ENCODE results near the gene MAPKAPK3. TPM values are rescaled to one million over a fixed set of nuclear protein-coding genes. Genes with fewer than 3 reads are reported as not detected.
A peak's percentile ranks its signal among the peaks of the same experiment; 100 is the strongest.

Gene MAPKAPK3
- total RNA-seq, 6 donors from 2014 or later: 30.2 to 102 (median 70.1) TPM

- ATAC-seq (ENCODE audit: low FRiP score in 2 of 2): no peak
- DNase-seq: no peak
- 83 to 91% methylated on average over 4 of the region's 4 CpGs for WGBS, 2 donors
- Histone ChIP-seq H3K27me3 (no peaks in the 10 kb centered on the region), H3K4me1 (peaks cover 33 to 77% (median 47%) of the 10 kb centered on the region in 4 donors), H3K9me3 (no peaks in the 10 kb centered on the region), H3K4me3 (no peak overlapping the region), H3K36me3 (no peaks in the 10 kb centered on the region), H3K27ac (peak overlapping the region in 1 of 4 donors; percentile 93)
- TF ChIP-seq POLR2AphosphoS5 (IDR thresholded peaks at IDR 0.05) (no peak), CTCF (IDR thresholded peaks at IDR 0.05) (no peak), POLR2A (IDR thresholded peaks at IDR 0.05) (no peak), EP300 (IDR thresholded peaks at IDR 0.05) (no peak)
Observed at GRCh38 chr3:50588759-50589433, 28.1 kb upstream of the MAPKAPK3 start.

GRCh38 chr3:50591196-50591741, 25.7 kb upstream of the MAPKAPK3 start:
- peak in 1 of 2 donors; percentile 9 for ATAC-seq (ENCODE audit: low FRiP score in 2 of 2)

GRCh38 chr3:50592568-50592967, 24.4 kb upstream of the MAPKAPK3 start:
- Histone ChIP-seq H3K27ac (peak overlapping the region; percentile 48 to 91 (median 88)), H3K9me3 (no peaks in the 10 kb centered on the region), H3K27me3 (no peaks in the 10 kb centered on the region), H3K4me3 (no peak overlapping the region), H3K36me3 (no peaks in the 10 kb centered on the region), H3K4me1 (peaks cover 27 to 56% (median 40%) of the 10 kb centered on the region in 4 donors)
- 14 to 20% methylated on average over 2 to 5 of the region's 5 CpGs for WGBS, 2 donors
- TF ChIP-seq POLR2A (IDR thresholded peaks at IDR 0.05) (peak in 1 of 4 donors; percentile 43), EP300 (IDR thresholded peaks at IDR 0.05) (no peak)
- peak in 1 of 2 donors; percentile 80 for DNase-seq
- ATAC-seq (ENCODE audit: low FRiP score in 2 of 2): peak; percentile 34 to 59

More at GRCh38 chr3:50591196-50591741, 25.7 kb upstream of the MAPKAPK3 start:
- no peaks in the 10 kb centered on the region for H3K9me3 ChIP-seq
- DNase-seq: no peak
- WGBS, 2 donors: 65% methylated on average over 6 of the region's 9 CpGs; no CpG with 5 or more reads in 1 of the 2 donors
- peak overlapping the region; percentile 87 to 91 (median 89) for H3K27ac ChIP-seq
- TF ChIP-seq POLR2AphosphoS5 (IDR thresholded peaks at IDR 0.05) (no peak), EP300 (IDR thresholded peaks at IDR 0.05) (no peak), CTCF (IDR thresholded peaks at IDR 0.05) (no peak), POLR2A (IDR thresholded peaks at IDR 0.05) (no peak)
- no peak overlapping the region for H3K4me3 ChIP-seq
- no peaks in the 10 kb centered on the region for H3K27me3 ChIP-seq
- H3K4me1 ChIP-seq: peaks cover 27 to 58% (median 40%) of the 10 kb centered on the region in 4 donors
- H3K36me3 ChIP-seq: no peaks in the 10 kb centered on the region

GRCh38 chr3:50594253-50594785, 22.6 kb upstream of the MAPKAPK3 start:
- no peak overlapping the region for H3K4me3 ChIP-seq
- no peak for DNase-seq
- ATAC-seq (ENCODE audit: low FRiP score in 2 of 2): no peak
- no peaks in the 10 kb centered on the region for H3K36me3 ChIP-seq
- no peaks in the 10 kb centered on the region for H3K27me3 ChIP-seq
- WGBS, 2 donors: 32 to 37% methylated on average over 2 of the region's 2 CpGs
- H3K4me1 ChIP-seq: peaks cover 29 to 45% (median 41%) of the 10 kb centered on the region in 4 donors
- TF ChIP-seq POLR2AphosphoS5 (IDR thresholded peaks at IDR 0.05) (no peak), POLR2A (IDR thresholded peaks at IDR 0.05) (no peak), CTCF (IDR thresholded peaks at IDR 0.05) (no peak), EP300 (IDR thresholded peaks at IDR 0.05) (no peak)
- no peak overlapping the region for H3K27ac ChIP-seq
- H3K9me3 ChIP-seq: no peaks in the 10 kb centered on the region

- Histone ChIP-seq H3K27me3 (no peaks in the 10 kb centered on the region), H3K9me3 (no peaks in the 10 kb centered on the region), H3K4me3 (no peak overlapping the region), H3K4me1 (peaks cover 47 to 58% (median 51%) of the 10 kb centered on the region in 4 donors), H3K27ac (peak overlapping the region; percentile 94 to 96 (median 95)), H3K36me3 (peaks cover 0 to 4% (median under 1%) of the 10 kb centered on the region in 4 donors)
- no peak for TF ChIP-seq EP300 (IDR thresholded peaks at IDR 0.05)
- TF ChIP-seq POLR2A (IDR thresholded peaks at IDR 0.05): no peak
- TF ChIP-seq CTCF (IDR thresholded peaks at IDR 0.05): no peak
- TF ChIP-seq POLR2AphosphoS5 (IDR thresholded peaks at IDR 0.05): no peak
- 82% methylated on average over 4 to 6 of the region's 6 CpGs for WGBS, 2 donors
- ATAC-seq (ENCODE audit: low FRiP score in 2 of 2): no peak
- DNase-seq: no peak
Observed at GRCh38 chr3:50599115-50599715, 17.7 kb upstream of the MAPKAPK3 start.

Measured in upper lobe of left lung (tissue), 6 donors.